ENCODE measurements around the gene BMPER.

The BMPER gene

GRCh38 chr7:34175837-34176236 is 270.5 kb downstream of the BMPER start:
- ChIA-PET CTCF (no interaction called here), POLR2A (no interaction called here)
- no peak for TF ChIP-seq CTCF (IDR thresholded peaks at IDR 0.05; ENCODE audit: control extremely low read depth, extremely low read depth, low read depth, missing control alignments)
- no peak for DNase-seq (ENCODE audit: extremely low spot score)

- TF ChIP-seq CTCF (IDR thresholded peaks at IDR 0.05; ENCODE audit: control extremely low read depth, extremely low read depth, low read depth, missing control alignments), result no peak
- ChIA-PET POLR2A (no interaction called here), CTCF (no interaction called here)
- no peak for DNase-seq (ENCODE audit: extremely low spot score)
Measured at GRCh38 chr7:34177476-34177875, 272.1 kb downstream of the BMPER start.

- ChIA-PET CTCF (no interaction called here), POLR2A (no interaction called here)
- no peak for DNase-seq (ENCODE audit: extremely low spot score)
- no peak for TF ChIP-seq CTCF (IDR thresholded peaks at IDR 0.05; ENCODE audit: control extremely low read depth, extremely low read depth, low read depth, missing control alignments)
Measured at GRCh38 chr7:34181271-34181958, 276.1 kb downstream of the BMPER start.

GRCh38 chr7:34184466-34184865 is 279.1 kb downstream of the BMPER start:
- POLR2A ChIA-PET, result no interaction called here

GRCh38 chr7:34187798-34188307 is 282.5 kb downstream of the BMPER start:
- no peak for DNase-seq (ENCODE audit: extremely low spot score)
- TF ChIP-seq CTCF (IDR thresholded peaks at IDR 0.05; ENCODE audit: control extremely low read depth, extremely low read depth, low read depth, missing control alignments), result no peak
- CTCF ChIA-PET, result interaction anchor here (1.1 to 1.6 kb wide), 2 partner anchors 23 to 27 kb away, joined by 3 read pairs; no protein-coding TSS in a partner anchor
- POLR2A ChIA-PET, result no interaction called here

More at GRCh38 chr7:34184466-34184865, 279.1 kb downstream of the BMPER start:
- DNase-seq (ENCODE audit: extremely low spot score), result no peak
- no peak for TF ChIP-seq CTCF (IDR thresholded peaks at IDR 0.05; ENCODE audit: control extremely low read depth, extremely low read depth, low read depth, missing control alignments)
- CTCF ChIA-PET, result no interaction called here

GRCh38 chr7:34189031-34189430 is 283.7 kb downstream of the BMPER start:
- no peak for TF ChIP-seq CTCF (IDR thresholded peaks at IDR 0.05; ENCODE audit: control extremely low read depth, extremely low read depth, low read depth, missing control alignments)
- no peak for DNase-seq (ENCODE audit: extremely low spot score)
- ChIA-PET POLR2A (no interaction called here), CTCF (no interaction called here)
